WI38 (cell line): Measurements from ENCODE around the gene HOXD1.

Experiments
- H3K4me3 ChIP-seq: 2 replicates; pipeline ENCODE4 v1.5.1; 2011; ENCODE audit warnings: low read depth, mild to moderate bottlenecking, control low read depth, low read length
- TF ChIP-seq, protein P1 (sequence below): IDR thresholded peaks from 2 replicates; pipeline ENCODE4 v1.5.1; 2012; ENCODE audit warnings: low read depth, mild to moderate bottlenecking, control low read depth, low read length

HOXD1 gene

DNA sequence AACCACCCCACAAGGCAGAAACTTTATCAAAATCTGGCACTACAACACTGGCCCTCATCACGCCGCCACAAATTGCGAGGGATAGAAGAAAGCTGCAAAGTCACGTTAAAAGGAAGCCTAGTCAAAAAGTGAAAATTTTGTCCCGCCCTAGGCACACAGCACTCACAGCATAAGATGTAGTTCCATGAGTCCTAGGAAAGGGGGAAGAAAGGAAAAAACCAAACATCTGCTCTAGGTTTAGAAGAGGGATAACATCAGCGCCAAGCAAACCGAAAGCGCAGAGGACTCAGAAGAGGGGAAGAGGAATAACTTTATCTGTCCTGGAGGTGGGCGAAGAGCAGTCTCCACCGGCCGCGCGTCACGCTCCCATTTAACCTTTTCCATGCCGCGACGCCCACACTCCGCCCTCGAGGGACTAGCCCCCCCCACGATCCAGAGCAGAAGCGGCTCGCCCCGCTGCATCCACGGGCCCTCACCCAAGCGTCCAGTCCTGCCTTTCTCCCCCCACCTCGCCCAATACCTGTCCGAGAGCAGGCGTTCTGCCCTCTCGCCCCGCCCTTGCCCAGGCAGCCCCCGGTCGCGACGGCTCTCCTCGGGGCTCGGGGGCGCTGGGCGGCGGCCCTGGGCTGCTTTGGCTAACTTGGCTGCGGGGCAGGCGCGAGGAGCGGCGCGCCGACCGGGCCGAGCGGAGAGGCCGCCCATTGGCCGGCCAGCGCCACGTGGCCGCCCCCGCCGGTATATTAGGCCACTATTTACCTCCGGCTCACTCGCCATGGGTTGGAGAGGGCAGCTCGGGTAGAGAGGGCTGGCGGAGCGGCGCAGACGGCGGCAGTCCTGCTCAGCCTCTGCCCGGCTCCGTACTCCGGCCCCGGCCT, at the start of gene HOXD1:
Gene HOXD1, plus strand, starts transcription at position 770 of the 875 bp plus-strand sequence. CDS start 134 bp downstream, outside the sequence.
- H3K4me3 ChIP-seq, result peak within 1 kb of the TSS; percentile 54

DNA sequence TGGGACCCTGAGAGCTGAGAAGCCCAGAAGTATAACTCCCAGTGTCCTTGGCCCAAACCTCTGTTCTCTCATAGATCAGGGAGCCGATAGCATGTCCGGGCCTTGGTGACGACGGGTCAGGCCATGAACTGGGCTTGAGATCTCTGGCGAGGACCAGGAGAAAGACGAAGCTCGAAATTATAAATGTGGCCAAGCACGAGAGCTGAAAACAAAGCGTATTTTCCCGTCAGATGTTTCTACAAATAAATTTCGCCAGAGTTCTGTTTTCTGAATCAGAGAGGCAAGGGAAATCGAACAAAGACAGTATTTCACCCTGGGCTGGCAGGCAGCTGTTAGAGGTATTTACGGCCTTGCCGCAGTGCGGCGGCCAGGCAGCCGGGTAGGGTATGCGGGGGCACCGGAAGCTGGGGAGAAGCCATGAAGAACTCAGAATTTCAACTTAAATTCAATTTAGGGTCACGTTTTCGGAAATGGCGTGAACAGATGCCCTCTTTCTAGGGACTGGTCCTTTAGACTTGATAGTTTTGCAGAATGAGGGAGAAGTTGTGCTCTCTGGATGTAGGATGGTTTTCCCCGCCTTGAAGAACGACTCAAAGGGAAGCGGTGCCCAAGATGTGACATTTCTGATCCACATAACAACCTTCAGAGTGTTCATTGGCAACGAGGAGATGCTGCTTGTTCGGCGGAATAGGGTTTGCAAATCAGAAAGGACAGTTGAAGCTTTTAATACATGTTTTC, 49.4 kb upstream of the HOXD1 start:
- no peak overlapping the region for H3K4me3 ChIP-seq
- TF ChIP-seq, protein P1, sequence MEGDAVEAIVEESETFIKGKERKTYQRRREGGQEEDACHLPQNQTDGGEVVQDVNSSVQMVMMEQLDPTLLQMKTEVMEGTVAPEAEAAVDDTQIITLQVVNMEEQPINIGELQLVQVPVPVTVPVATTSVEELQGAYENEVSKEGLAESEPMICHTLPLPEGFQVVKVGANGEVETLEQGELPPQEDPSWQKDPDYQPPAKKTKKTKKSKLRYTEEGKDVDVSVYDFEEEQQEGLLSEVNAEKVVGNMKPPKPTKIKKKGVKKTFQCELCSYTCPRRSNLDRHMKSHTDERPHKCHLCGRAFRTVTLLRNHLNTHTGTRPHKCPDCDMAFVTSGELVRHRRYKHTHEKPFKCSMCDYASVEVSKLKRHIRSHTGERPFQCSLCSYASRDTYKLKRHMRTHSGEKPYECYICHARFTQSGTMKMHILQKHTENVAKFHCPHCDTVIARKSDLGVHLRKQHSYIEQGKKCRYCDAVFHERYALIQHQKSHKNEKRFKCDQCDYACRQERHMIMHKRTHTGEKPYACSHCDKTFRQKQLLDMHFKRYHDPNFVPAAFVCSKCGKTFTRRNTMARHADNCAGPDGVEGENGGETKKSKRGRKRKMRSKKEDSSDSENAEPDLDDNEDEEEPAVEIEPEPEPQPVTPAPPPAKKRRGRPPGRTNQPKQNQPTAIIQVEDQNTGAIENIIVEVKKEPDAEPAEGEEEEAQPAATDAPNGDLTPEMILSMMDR, result no peak

More for the DNA sequence above, at the start of gene HOXD1:
- TF ChIP-seq, protein P1, result no peak

DNA sequence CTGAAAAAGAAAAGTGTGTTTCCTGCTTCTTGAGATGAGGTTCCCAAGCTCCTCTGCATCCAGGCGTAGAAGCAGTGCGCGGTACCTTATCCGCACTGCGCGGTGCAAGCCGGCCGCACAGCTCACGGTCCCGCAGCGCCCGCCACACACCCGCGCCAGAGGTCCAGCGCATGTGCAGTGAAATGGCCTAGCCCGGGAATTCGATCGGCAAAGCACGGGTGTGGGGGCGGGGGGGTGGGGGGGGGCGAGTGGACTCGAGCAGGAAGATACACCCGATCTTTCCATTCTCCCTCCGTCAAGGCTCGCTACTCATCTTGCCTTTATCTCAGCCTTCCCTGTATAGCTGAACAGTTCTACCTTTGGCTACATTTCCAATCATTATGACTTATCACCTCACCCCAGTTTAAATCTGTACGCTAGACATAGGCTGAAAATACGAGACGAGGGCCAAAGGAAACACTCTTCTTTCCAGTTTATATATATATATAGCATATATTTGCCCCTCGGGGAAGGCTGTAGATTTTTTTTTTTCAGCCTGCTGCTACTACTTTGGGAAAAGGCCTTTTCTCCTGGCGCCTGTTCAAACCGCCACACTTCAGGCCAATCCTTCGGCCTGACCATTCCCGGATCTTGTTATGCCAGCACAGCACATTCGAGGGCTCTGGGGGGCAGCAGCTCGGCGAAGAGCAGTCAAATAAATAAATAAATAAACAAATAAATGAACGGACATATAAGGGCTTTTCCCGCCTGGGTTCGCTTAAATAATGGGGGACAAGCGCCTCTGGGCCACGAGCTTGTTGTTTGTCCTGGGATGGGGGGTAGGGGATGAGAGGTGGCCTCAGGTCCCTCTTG, 48.6 kb upstream of the HOXD1 start:
- H3K4me3 ChIP-seq, result peak overlapping the region; percentile 51
- TF ChIP-seq, protein P1, result no peak

DNA sequence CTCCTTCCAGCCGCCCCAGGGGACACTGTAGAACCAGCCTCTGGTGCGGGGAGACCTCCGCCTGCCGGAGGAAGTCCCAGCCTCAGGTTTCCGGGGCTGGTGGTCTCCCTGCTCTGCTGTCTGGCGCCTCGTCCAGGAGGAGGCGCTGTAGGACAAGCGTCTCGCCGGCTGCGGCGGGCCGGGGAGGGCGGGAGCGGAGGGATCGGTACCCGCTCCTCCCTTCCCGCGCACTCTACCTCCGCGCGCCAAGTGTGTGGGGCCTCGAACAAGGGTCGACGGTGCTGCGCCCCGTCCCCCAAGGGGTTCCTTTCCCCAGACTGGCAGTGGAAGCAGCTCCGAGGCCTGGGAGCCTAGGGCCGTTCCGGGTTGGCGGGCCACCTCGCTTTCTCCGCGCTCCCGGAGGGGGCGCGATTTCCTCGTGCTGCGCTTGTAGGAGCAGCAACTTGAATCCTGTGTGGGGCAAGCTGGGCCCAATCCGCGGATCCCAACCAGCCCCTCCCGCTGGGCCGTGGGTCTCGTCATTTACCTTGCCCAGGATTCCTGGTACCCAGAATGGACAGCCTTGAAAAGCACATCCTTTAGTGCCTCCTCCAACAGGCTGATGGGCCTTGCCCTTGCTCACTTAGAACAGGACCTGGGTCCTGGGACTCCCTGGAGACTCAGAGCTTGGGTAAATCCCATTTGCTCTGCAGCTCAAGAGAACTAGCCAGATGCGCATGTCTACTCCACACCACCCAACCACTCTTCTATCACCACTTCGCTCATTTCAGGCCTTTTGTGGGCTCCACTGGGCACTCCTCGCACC, 47.8 kb upstream of the HOXD1 start:
- peak overlapping the region; percentile 51 for H3K4me3 ChIP-seq

DNA sequence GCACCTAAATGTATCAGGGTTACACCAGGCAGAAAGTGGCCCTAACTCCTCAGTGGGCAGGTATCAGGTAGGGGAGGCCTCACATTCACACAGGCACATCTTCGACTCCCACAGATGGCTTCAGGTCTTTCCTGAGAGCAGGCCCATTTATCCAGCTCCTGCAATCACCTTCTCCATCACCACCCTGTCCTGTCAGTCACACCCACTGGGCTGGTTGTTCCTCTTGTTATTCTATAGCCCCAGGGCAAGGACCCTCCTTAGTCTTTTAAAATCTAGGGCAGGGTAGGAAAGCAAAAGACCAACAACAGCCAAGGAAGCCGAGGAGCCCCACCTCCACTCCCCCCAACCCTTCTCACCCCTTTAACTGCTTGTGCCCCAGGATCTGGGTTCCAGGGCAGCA, 46.2 kb upstream of the HOXD1 start:
- H3K4me3 ChIP-seq, result no peak overlapping the region
- TF ChIP-seq, protein P1, result no peak

More for the DNA sequence above, 47.8 kb upstream of the HOXD1 start:
- TF ChIP-seq, protein P1, result peak; percentile 74

DNA sequence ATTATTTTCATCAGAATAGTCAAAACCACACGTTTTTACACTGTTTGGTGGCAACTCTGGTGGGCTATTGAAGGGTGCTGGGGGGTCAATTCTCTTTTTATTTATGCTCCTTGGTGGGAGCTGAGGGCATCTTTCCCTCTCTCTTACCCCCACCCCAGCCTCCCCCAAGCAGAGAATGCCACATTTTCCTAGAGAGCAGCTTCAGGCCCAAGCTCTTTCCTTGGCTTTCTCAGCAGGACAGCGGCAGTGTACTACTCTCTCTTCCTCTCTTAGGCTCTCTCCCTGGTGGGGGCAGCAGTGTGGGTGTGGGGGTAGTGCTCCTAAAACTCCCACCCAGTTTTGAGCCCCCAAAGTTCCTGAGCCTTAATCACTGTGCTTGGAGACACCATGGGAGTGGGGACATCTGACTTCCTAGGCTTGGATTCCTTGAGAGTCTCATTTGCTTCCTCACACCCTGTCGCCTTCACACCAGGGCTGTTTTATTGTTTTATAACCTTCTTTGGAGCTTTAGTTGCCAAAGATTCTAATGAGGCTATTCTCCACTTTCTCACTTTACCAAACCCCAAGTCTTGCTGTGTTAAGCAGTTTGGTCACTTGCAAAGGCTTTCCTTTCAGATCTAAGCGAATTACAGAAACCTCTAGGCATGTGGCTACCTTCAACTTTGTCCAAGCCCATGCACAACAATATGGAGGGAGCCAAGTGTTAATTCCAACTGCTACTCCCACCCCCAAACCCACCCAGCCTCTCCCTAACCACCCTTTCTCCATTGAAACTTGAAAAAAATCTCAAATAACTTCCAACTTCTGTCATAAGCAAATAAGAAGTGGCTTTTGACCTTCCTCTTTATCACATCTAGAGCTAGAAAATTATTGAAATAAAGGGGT, 43.1 kb upstream of the HOXD1 start:
- H3K4me3 ChIP-seq, result no peak overlapping the region
- TF ChIP-seq, protein P1, result no peak
